DMS53 treated with DMSO at 0.1 percent for 48 hours (cell line): ENCODE data around the gene PKP4.

Experiments
- DNase-seq: peaks from one replicate; lab custom pipeline; 2025; ENCODE audit not compliant: unreplicated experiment; lab: John Stamatoyannopoulos, UW

The PKP4 gene

DNA sequence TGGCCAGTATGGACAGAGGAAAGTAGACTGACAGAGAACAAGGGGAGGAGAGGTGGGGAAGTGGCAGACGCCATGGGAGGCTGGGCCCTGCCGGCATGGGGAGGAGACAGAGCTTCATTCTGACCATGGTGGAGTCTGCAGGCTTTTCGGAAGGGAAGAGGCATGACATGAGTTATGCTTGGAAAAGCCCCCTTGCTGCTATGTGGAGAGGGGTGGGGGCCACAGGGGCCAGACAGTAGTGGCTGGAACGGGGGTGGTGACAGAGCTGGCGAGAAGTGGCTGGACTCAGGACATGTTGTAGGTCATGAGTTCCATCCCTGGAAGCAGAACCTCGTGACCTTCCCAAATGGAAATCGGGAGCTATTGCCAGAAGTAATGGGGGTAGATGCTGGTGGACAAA is 271.7 kb downstream of the PKP4 start:
- no peak for DNase-seq

DNA sequence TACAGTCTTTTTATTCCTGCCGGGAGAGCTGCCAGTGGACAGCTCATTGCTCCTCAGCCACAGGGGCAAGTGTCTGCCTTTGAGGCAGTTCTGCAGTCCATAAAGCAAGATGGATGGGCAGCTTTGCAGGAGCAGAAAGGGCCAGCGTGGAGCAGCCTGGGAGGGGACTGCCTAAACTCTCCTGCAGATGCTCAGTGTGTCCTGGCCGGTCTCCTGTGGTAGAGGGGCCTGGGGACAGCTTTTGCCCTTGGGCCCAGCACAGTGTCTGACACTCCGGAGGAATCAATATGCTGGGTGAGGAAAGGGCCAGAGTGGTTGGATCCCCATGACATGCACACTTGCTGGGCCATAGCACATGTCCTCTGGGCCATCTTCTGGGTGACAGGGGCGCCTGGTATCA is 272.7 kb downstream of the PKP4 start:
- no peak for DNase-seq

DNA sequence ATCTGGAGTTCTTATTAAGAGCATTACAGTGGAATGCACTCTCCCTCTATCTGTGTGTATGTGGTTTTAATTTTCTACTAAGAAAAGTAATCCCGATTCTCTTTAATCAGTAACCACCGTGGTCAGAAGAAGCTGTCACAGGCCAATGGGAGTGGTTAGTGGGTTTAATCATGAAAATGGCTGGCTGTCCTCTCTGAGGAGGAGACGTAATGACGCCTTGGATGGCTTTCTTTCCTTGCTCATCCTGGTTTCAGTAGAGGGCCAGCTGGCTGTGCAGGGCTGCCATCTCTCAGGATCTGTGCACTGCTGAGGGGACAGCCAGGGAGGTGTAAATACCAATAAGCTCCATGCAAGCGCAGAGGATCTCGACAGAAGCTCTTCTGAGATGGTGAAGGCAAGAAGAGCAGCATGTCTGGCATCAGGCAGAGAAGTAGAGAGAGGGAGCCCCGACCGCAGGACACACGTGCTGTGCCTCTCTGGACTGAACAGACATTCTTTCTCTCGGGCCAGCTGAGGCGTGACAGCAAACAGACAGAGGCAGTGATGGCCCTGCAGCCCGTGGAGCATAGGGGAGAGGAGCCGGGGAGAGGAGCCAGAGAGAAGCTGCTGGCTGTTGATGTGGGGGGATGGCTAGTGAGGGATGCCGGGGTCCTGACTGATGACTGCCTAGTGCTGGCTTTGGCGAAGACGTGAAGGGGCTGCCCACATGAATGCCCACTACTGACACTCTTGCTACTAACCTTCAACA is 273.3 kb downstream of the PKP4 start:
- DNase-seq = peak; percentile 88

DNA sequence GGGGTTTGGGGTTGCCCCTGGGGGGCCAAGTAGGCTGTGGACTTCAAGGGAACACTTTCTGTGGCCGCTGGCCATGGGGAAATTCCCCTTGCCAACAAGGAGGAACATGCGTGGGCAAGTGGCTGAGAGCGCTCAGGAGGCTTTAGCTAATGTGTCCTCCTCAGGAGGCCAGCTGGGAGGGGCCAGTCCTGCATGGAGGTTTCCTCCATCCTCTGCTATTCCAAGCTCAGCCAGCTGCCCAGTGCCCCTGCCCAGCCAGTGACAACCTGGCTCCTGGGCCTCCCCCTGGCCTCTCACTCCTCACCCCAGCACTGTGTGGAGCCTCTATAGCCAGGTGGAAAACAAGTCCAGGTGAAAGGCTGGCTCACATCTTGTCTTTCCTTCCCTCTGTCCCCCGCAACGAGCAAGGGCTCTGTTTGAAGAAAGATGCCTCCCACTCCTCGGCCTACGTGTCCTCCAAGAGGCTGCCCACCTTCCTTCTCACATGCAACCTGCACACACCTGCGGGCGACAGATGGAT is 273.9 kb downstream of the PKP4 start:
- no peak for DNase-seq

DNA sequence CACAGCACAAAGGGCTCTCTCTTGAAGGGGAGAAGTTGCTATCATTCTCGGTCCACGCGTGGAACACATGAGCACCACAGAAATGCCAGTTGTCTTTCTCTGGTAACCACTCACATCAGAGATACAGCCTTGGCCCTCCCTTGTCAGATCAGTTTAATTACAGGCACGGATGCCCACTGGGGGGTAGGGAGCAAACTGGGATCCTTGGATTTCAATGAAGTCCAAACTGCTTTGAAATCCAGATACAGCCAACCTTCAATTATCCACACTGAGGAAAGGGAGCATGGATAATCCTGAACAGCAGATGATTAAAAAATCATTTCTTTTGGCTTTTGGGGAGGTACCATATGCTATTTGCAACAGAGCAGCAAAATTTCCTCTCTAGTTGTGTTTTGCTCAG is 274.6 kb downstream of the PKP4 start:
- DNase-seq = no peak
